OCI-LY1 (cell line): ENCODE data around the gene C6orf52.

Experiments used
- CTCF ChIP-seq: fragments of 200-600 bp; sonication (generic), shearing (Covaris generic); IDR thresholded peaks from 2 replicates; pipeline ENCODE4 v1.5.1; 2017; ENCODE audit warnings: mild to moderate bottlenecking, antibody characterized with exemption, low read length, moderate library complexity, mixed read lengths
- EZH2 ChIP-seq: fragments of 200-600 bp; sonication (generic), shearing (Covaris generic); IDR thresholded peaks from 2 replicates; pipeline ENCODE4 v1.8.0; 2017; ENCODE audit warnings: borderline replicate concordance, mixed run types, mild to moderate bottlenecking, antibody characterized with exemption, low read length, moderate library complexity, mixed read lengths

- no peak for TF ChIP-seq CTCF
- no peak for TF ChIP-seq EZH2
Measured at GRCh38 chr6:10685092-10685915, 9.1 kb downstream of the C6orf52 start.
